Measurements from ENCODE around the gene LRRC61.

LRRC61 gene

DNA sequence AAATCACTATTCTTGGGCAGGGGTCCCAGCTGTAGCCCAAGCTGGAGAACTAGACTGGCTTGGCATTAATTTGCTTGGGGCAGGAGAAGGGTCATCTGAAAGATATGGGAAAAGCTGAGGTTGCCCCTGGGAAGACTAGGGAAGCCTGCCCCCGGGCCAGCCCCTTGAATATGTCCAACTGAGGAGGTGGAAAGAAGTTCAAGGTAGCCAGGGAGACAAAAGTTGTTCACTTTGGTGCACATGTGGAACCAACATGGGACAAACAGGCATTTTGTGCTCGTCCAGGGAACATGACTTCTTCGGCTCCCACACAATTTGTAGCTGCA lies 1.4 kb upstream of the LRRC61 start:
- Histone ChIP-seq H3K27me3 (ENCODE audit: control insufficient read depth in 2 of 2, insufficient read depth in 2 of 2, low read length in 2 of 2) (no peaks in the 10 kb centered on the region), H3K27ac (ENCODE audit: low read depth in 2 of 2, low read length in 2 of 2) (no peak overlapping the region), H3K9ac (ENCODE audit: low read depth in 1 of 2, low read length in 2 of 2) (no peak overlapping the region), H3K4me1 (ENCODE audit: control insufficient read depth in 2 of 2, insufficient read depth in 2 of 2, low read length in 2 of 2) (peaks cover 20 to 24% of the 10 kb centered on the region in 2 donors), H3K9me3 (ENCODE audit: control insufficient read depth in 2 of 2, low read length in 2 of 2) (no peaks in the 10 kb centered on the region), H3K4me3 (ENCODE audit: low read length in 2 of 2) (peak overlapping the region; percentile 70 to 88), H3K36me3 (ENCODE audit: control insufficient read depth in 2 of 2, insufficient read depth in 2 of 2, low read length in 2 of 2) (peaks cover 0 to 2% of the 10 kb centered on the region in 2 donors)

DNA sequence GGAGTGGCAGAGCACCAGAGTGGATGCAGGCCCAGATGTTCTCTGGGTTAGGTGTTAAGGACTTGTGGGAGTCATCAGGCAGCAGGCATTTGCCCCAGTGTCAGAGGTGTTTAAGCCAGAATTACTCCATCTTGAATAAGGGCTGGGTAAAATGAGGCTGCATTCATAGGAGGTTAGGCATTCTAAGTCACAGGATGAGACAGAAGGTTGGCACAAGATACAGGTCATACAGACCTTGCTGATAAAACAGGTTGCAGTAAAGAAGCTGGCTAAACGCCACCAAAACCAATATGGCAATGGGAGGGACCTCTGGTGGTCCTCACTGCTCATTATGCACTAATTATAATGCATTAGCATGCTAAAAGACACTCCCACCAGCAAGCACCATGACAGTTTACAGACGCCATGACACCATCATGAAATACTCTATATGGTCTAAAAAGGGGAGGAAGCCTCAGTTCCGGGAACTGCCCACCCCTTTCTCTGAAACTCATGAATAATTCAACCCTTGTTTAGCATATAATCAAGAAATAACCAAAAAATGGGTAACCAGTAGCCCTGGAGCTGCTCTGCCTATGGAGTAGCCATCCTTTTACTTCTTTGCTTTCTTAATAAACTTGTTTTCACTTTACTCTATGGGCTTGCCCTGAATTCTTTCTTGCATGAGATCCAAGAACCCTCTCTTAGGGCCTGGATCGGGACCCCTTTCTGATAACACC lies 882 bp upstream of the LRRC61 start:
- peaks cover 20 to 24% of the 10 kb centered on the region in 2 donors for H3K4me1 ChIP-seq (ENCODE audit: control insufficient read depth in 2 of 2, insufficient read depth in 2 of 2, low read length in 2 of 2)
- peak overlapping the region; percentile 87 to 91 for H3K9ac ChIP-seq (ENCODE audit: low read depth in 1 of 2, low read length in 2 of 2)
- peak overlapping the region; percentile 88 to 90 for H3K27ac ChIP-seq (ENCODE audit: low read depth in 2 of 2, low read length in 2 of 2)
- no peaks in the 10 kb centered on the region for H3K9me3 ChIP-seq (ENCODE audit: control insufficient read depth in 2 of 2, low read length in 2 of 2)
- H3K36me3 ChIP-seq (ENCODE audit: control insufficient read depth in 2 of 2, insufficient read depth in 2 of 2, low read length in 2 of 2), result peaks cover 0 to 2% of the 10 kb centered on the region in 2 donors
- H3K4me3 ChIP-seq (ENCODE audit: low read length in 2 of 2), result peak overlapping the region; percentile 70 to 88
- H3K27me3 ChIP-seq (ENCODE audit: control insufficient read depth in 2 of 2, insufficient read depth in 2 of 2, low read length in 2 of 2), result no peaks in the 10 kb centered on the region

DNA sequence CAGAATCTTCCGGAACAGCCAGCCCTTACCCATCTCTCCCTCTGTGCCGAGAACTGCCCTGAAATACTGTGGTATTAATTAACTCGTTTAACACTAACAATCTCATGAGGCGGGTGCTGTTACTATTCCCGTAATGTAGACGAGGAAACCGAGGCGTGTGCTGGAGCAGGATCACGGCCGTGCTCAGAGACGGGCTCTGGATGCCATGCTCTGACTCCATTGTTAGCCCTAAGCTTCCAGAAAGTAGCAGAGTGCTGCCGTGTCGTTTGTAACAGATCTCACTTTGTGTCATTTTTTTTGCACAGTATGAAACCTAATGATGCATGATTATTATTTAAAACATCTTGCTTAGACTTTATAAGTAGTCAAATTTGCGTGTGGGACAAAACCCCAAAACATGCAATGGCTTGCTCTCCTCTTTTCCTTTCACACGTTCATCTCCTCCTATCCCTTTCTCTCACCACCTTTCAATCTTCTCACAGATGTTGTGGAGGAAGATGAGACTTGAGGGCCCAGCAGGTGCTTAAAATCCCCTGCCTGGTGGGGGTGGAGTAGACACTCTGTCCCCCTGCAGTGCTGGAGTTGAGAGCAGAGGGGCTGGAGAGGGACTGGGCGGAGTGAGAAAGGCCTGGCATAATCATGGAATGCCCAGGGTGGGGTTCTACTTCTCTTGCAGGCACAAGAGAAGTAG lies 672 bp downstream of the LRRC61 start:
- peak overlapping the region; percentile 70 to 88 for H3K4me3 ChIP-seq (ENCODE audit: low read length in 2 of 2)
- H3K9me3 ChIP-seq (ENCODE audit: control insufficient read depth in 2 of 2, low read length in 2 of 2), result no peaks in the 10 kb centered on the region
- peak overlapping the region; percentile 87 to 91 for H3K9ac ChIP-seq (ENCODE audit: low read depth in 1 of 2, low read length in 2 of 2)
- peaks cover 2 to 8% of the 10 kb centered on the region in 2 donors for H3K36me3 ChIP-seq (ENCODE audit: control insufficient read depth in 2 of 2, insufficient read depth in 2 of 2, low read length in 2 of 2)
- H3K27me3 ChIP-seq (ENCODE audit: control insufficient read depth in 2 of 2, insufficient read depth in 2 of 2, low read length in 2 of 2), result no peaks in the 10 kb centered on the region
- peak overlapping the region; percentile 88 to 90 for H3K27ac ChIP-seq (ENCODE audit: low read depth in 2 of 2, low read length in 2 of 2)
- peaks cover 20 to 24% of the 10 kb centered on the region in 2 donors for H3K4me1 ChIP-seq (ENCODE audit: control insufficient read depth in 2 of 2, insufficient read depth in 2 of 2, low read length in 2 of 2)

DNA sequence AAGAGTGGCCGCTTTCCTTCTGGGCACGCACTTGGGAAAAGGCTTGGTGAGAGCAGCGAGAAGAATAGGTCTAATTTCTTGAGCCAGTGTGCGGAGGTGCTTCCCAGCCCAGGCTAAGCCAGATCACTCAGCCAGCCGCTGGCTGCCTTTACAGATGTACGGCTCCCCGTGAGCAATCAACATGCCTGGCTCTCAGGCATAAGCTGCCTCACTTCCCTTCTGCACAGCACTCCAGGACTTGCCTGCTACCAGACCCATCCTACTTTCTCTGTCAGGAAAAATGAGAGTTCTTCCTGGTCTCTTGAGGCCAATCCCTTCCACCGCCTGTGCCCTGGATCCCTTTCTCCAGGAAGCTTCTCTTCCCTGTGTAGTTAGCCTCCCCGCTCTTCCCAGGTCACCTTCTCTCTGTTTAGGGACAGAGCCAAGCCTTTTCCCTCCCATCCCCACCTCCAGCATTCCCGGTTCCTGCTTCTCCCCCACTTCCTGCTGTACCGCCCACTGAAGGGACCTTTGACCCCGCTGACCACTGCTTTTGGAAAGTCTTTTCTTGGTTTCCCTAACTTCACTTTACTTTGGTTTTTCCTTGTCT lies 1.3 kb downstream of the LRRC61 start:
- peaks cover 20 to 24% of the 10 kb centered on the region in 2 donors for H3K4me1 ChIP-seq (ENCODE audit: control insufficient read depth in 2 of 2, insufficient read depth in 2 of 2, low read length in 2 of 2)
- H3K36me3 ChIP-seq (ENCODE audit: control insufficient read depth in 2 of 2, insufficient read depth in 2 of 2, low read length in 2 of 2), result peaks cover 2 to 8% of the 10 kb centered on the region in 2 donors
- H3K9me3 ChIP-seq (ENCODE audit: control insufficient read depth in 2 of 2, low read length in 2 of 2), result no peaks in the 10 kb centered on the region
- peak overlapping the region in 1 of 2 donors; percentile 91 for H3K9ac ChIP-seq (ENCODE audit: low read depth in 1 of 2, low read length in 2 of 2)
- H3K27me3 ChIP-seq (ENCODE audit: control insufficient read depth in 2 of 2, insufficient read depth in 2 of 2, low read length in 2 of 2), result no peaks in the 10 kb centered on the region
- peak overlapping the region; percentile 88 to 90 for H3K27ac ChIP-seq (ENCODE audit: low read depth in 2 of 2, low read length in 2 of 2)
- H3K4me3 ChIP-seq (ENCODE audit: low read length in 2 of 2), result peak overlapping the region; percentile 70 to 88

DNA sequence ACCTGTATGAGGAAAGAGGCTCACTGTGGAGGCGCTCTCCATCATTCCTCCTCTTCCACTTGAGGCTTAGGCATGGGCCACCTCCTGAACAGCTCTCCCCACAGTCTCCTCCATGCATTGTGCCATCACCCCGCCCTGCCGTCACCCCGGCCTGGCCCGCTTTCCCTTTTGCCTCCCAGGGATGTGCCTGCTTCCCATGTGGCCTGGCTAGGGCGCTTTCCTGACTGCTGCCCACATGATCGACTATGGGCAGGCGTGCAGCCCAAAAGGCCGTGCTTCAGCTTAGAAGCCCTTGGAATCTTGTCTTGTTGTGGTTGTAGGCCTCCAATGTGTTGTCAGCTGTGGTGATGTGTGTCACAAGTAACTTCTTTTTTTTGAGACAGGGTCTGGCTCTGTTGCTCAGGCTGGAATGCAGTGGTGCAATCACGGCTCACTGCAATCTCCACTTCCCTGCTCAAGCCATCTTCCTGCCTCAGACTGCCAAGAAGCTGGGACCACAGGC lies 2.0 kb downstream of the LRRC61 start:
- no peak overlapping the region for H3K4me3 ChIP-seq (ENCODE audit: low read length in 2 of 2)
- no peak overlapping the region for H3K9ac ChIP-seq (ENCODE audit: low read depth in 1 of 2, low read length in 2 of 2)
- H3K36me3 ChIP-seq (ENCODE audit: control insufficient read depth in 2 of 2, insufficient read depth in 2 of 2, low read length in 2 of 2), result peaks cover 2 to 9% of the 10 kb centered on the region in 2 donors
- H3K27ac ChIP-seq (ENCODE audit: low read depth in 2 of 2, low read length in 2 of 2), result peak overlapping the region in 1 of 2 donors; percentile 90
- H3K4me1 ChIP-seq (ENCODE audit: control insufficient read depth in 2 of 2, insufficient read depth in 2 of 2, low read length in 2 of 2), result peaks cover 20 to 24% of the 10 kb centered on the region in 2 donors
- no peaks in the 10 kb centered on the region for H3K9me3 ChIP-seq (ENCODE audit: control insufficient read depth in 2 of 2, low read length in 2 of 2)
- H3K27me3 ChIP-seq (ENCODE audit: control insufficient read depth in 2 of 2, insufficient read depth in 2 of 2, low read length in 2 of 2), result no peaks in the 10 kb centered on the region

DNA sequence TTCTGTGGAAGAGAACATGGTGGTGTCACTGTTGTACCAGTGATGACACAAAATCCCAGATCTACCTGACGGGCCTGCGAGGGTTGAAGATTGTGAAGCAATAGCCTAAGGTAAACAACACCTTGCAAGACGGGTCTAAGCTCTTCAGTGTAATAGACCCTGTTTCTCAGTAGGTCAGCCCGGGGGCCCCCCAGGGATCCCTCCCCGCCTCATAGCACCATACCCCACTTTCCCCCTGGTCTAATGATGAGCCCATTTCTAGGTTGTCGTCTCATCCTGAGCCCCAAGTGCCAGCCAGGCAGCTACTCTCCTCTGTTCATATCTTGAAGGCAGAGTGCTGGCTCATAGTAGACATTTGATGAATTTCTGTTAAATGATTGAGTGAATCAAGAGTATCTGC lies 2.7 kb downstream of the LRRC61 start:
- peaks cover 20 to 24% of the 10 kb centered on the region in 2 donors for H3K4me1 ChIP-seq (ENCODE audit: control insufficient read depth in 2 of 2, insufficient read depth in 2 of 2, low read length in 2 of 2)
- no peaks in the 10 kb centered on the region for H3K9me3 ChIP-seq (ENCODE audit: control insufficient read depth in 2 of 2, low read length in 2 of 2)
- peaks cover 6 to 13% of the 10 kb centered on the region in 2 donors for H3K36me3 ChIP-seq (ENCODE audit: control insufficient read depth in 2 of 2, insufficient read depth in 2 of 2, low read length in 2 of 2)
- no peaks in the 10 kb centered on the region for H3K27me3 ChIP-seq (ENCODE audit: control insufficient read depth in 2 of 2, insufficient read depth in 2 of 2, low read length in 2 of 2)
- no peak overlapping the region for H3K27ac ChIP-seq (ENCODE audit: low read depth in 2 of 2, low read length in 2 of 2)
- no peak overlapping the region for H3K9ac ChIP-seq (ENCODE audit: low read depth in 1 of 2, low read length in 2 of 2)
- no peak overlapping the region for H3K4me3 ChIP-seq (ENCODE audit: low read length in 2 of 2)

DNA sequence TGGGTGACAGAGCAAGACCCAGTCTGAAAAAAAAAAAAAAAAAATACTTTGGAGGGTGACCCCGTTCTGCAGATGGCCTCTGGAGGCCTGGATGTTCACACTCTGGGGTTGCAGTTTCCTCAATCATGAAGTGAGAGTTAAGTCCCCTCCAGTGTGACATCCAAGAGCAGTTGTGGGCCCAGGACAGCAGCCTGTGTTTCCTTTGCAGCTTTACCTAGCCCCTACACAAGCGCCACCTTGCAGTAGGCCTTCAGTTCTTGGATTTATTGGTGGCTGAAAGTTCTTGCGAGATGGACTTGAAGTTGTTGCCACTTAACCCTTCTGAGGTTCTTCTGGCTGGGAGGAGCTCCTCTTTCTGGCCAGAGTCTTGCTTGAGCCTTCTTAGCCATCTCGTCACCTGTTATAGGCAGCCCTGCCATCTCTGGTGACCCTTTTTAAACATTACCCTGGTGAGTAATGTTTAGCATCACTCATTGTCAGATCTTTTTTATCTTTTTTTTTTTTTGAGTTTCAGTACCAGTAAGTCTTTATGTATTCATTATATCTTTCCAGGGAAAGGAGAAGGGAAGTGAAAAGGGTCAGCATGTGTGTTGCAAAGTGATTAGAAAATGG lies 3.6 kb downstream of the LRRC61 start:
- H3K9me3 ChIP-seq (ENCODE audit: control insufficient read depth in 2 of 2, low read length in 2 of 2), result no peaks in the 10 kb centered on the region
- no peaks in the 10 kb centered on the region for H3K27me3 ChIP-seq (ENCODE audit: control insufficient read depth in 2 of 2, insufficient read depth in 2 of 2, low read length in 2 of 2)
- H3K27ac ChIP-seq (ENCODE audit: low read depth in 2 of 2, low read length in 2 of 2), result no peak overlapping the region
- peaks cover 20 to 22% of the 10 kb centered on the region in 2 donors for H3K4me1 ChIP-seq (ENCODE audit: control insufficient read depth in 2 of 2, insufficient read depth in 2 of 2, low read length in 2 of 2)
- peaks cover 6 to 13% of the 10 kb centered on the region in 2 donors for H3K36me3 ChIP-seq (ENCODE audit: control insufficient read depth in 2 of 2, insufficient read depth in 2 of 2, low read length in 2 of 2)
- no peak overlapping the region for H3K9ac ChIP-seq (ENCODE audit: low read depth in 1 of 2, low read length in 2 of 2)
- no peak overlapping the region for H3K4me3 ChIP-seq (ENCODE audit: low read length in 2 of 2)

DNA sequence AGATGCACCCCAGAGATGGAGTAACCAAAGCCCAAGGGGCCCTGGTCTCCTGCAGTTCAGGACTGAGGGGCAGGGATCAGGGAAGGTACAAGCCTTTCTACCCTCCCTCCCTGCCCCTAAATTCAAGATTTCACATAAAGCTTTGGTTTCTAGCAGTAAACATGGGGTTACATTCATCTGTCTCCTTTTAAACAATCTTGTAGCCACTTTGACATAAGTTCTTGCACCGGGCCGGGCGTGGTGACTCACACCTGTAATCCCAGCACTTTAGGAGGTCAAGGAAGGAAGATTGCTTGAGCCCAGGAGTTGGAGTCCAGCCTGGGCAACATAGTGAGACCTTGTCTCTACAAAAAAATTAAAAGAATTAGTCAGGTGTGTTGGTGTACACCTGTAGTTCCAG lies 4.2 kb downstream of the LRRC61 start:
- peaks cover 15 to 17% of the 10 kb centered on the region in 2 donors for H3K4me1 ChIP-seq (ENCODE audit: control insufficient read depth in 2 of 2, insufficient read depth in 2 of 2, low read length in 2 of 2)
- H3K36me3 ChIP-seq (ENCODE audit: control insufficient read depth in 2 of 2, insufficient read depth in 2 of 2, low read length in 2 of 2), result peaks cover 6 to 13% of the 10 kb centered on the region in 2 donors
- H3K27me3 ChIP-seq (ENCODE audit: control insufficient read depth in 2 of 2, insufficient read depth in 2 of 2, low read length in 2 of 2), result no peaks in the 10 kb centered on the region
- H3K9me3 ChIP-seq (ENCODE audit: control insufficient read depth in 2 of 2, low read length in 2 of 2), result no peaks in the 10 kb centered on the region
- no peak overlapping the region for H3K27ac ChIP-seq (ENCODE audit: low read depth in 2 of 2, low read length in 2 of 2)
- no peak overlapping the region for H3K4me3 ChIP-seq (ENCODE audit: low read length in 2 of 2)
- H3K9ac ChIP-seq (ENCODE audit: low read depth in 1 of 2, low read length in 2 of 2), result no peak overlapping the region

DNA sequence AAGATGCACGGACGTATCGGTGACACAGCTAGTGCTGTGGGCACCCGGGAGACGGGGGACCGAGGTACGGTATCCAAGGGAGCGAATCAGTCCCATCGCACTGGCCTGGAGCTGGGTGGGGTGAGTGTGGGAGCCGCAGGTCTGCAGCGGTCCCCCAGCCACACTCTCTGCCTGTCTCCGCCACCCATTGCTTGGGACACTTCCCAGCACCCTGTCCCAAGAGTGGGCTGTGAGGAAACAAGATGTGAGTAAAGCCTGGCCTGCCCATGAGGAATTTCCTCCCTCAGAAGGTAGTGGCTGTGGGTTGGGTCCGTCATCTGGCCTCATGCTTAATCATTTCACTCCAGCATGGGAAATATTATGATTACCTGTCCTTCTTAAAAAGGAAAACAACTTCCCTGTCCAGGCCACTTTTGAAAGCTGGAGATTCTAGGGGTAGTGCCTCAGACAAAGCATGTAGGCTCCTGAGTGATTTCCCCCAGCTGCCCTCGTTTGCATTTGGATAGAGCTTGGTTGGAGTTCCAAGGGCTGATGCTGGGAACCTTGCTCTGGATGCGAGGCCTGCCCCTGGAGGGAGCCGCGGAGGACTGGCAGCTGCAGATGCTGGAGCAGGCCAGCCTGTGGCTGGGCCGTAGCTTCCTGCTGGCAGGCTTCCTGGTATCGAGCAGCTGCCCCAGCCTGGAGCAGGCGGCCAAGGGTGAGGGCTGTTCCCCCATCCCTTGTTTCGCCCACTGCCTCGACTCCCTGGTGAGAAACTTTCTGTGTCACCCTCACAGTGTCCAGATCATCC lies 6.4 kb downstream of the LRRC61 start:
- Histone ChIP-seq H3K9ac (ENCODE audit: low read depth in 1 of 2, low read length in 2 of 2) (no peak overlapping the region), H3K4me3 (ENCODE audit: low read length in 2 of 2) (no peak overlapping the region), H3K27ac (ENCODE audit: low read depth in 2 of 2, low read length in 2 of 2) (no peak overlapping the region), H3K9me3 (ENCODE audit: control insufficient read depth in 2 of 2, low read length in 2 of 2) (no peaks in the 10 kb centered on the region), H3K27me3 (ENCODE audit: control insufficient read depth in 2 of 2, insufficient read depth in 2 of 2, low read length in 2 of 2) (no peaks in the 10 kb centered on the region), H3K4me1 (ENCODE audit: control insufficient read depth in 2 of 2, insufficient read depth in 2 of 2, low read length in 2 of 2) (peaks cover 2 to 3% of the 10 kb centered on the region in 2 donors), H3K36me3 (ENCODE audit: control insufficient read depth in 2 of 2, insufficient read depth in 2 of 2, low read length in 2 of 2) (peaks cover 6 to 13% of the 10 kb centered on the region in 2 donors)

All from mucosa of rectum (tissue), 2 donors.